ENCODE results near the gene TBXA2R. TPM values are rescaled to one million over a fixed set of nuclear protein-coding genes. Genes with fewer than 3 reads are reported as not detected.

TBXA2R gene
- total RNA-seq, 1 donor from 2014 or later: 0.42 TPM

GRCh38 chr19:3619631-3620012 is 12.9 kb upstream of the TBXA2R start:
- H3K9me3 Mint-ChIP-seq: no peaks in the 10 kb centered on the region
- no peak overlapping the region for H3K27ac Mint-ChIP-seq
- intact Hi-C loops (cut with micrococcal nuclease): no loop called here
- H3K27me3 Mint-ChIP-seq: no peaks in the 10 kb centered on the region
- H3K36me3 Mint-ChIP-seq (ENCODE audit: low read depth): peaks cover 14% of the 10 kb centered on the region
- no peak for DNase-seq
- no peak overlapping the region for H3K4me3 Mint-ChIP-seq
- peaks cover 11% of the 10 kb centered on the region for H3K4me1 Mint-ChIP-seq

- DNase-seq: no peak
- Mint-ChIP-seq H3K4me1 (peaks cover 5% of the 10 kb centered on the region), H3K27me3 (no peaks in the 10 kb centered on the region)
Measured at GRCh38 chr19:3618811-3619630, 12.3 kb upstream of the TBXA2R start.

DNA sequence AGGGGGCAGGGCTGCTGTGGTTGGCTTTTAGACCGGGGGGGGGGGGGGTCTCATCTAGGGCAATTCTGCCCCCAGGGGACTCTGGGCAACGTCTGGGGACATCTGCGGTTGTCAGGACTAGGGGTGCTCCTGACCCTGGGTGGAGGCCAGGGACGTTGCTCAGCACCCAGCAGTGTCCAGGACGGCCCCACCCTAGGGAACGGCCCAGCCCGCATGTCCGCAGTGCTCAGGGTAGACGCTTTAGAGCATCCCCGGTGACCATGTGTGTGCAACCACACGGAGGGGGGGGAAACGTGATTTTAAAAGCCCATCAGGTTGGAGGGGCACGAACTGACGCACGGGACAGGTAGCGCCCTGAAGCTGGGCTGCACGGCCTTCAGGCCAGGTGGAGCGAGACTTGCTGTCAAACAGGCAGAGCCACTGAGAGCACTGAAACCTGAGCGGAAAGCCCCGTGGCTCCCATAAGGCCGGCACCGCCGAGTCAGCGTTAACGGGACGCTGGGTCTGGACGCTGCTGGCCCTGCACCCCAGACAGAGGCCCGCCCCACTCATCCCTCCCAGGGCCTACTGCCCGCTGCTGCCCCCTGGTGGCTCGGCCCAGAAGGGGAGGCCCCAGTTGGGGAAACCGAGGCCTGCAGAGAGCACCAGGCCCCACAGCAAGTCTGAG is 11.6 kb upstream of the TBXA2R start:
- DNase-seq: peak; percentile 87
- no peak overlapping the region for H3K27ac Mint-ChIP-seq
- no peak overlapping the region for H3K4me3 Mint-ChIP-seq
- H3K9me3 Mint-ChIP-seq: no peaks in the 10 kb centered on the region
- peaks cover 5% of the 10 kb centered on the region for H3K4me1 Mint-ChIP-seq
- no peaks in the 10 kb centered on the region for H3K27me3 Mint-ChIP-seq
- H3K36me3 Mint-ChIP-seq (ENCODE audit: low read depth): peaks cover 12% of the 10 kb centered on the region
- intact Hi-C loops (cut with micrococcal nuclease): loop anchor here (1.0 kb wide), 1 partner anchor 73 kb away; no protein-coding TSS in a partner anchor

More at GRCh38 chr19:3618811-3619630, 12.3 kb upstream of the TBXA2R start:
- H3K36me3 Mint-ChIP-seq (ENCODE audit: low read depth): peaks cover 12% of the 10 kb centered on the region
- intact Hi-C loops (cut with micrococcal nuclease): loop anchor here (1.0 kb wide), 1 partner anchor 74 kb away; no protein-coding TSS in a partner anchor
- H3K4me3 Mint-ChIP-seq: no peak overlapping the region
- H3K9me3 Mint-ChIP-seq: no peaks in the 10 kb centered on the region
- no peak overlapping the region for H3K27ac Mint-ChIP-seq

GRCh38 chr19:3617463-3617862 is 10.8 kb upstream of the TBXA2R start:
- H3K9me3 Mint-ChIP-seq: no peaks in the 10 kb centered on the region
- intact Hi-C loops (cut with micrococcal nuclease): no loop called here
- H3K27me3 Mint-ChIP-seq: no peaks in the 10 kb centered on the region
- DNase-seq: peak; percentile 78
- H3K27ac Mint-ChIP-seq: peak overlapping the region; percentile 63
- H3K36me3 Mint-ChIP-seq (ENCODE audit: low read depth): peaks cover 12% of the 10 kb centered on the region
- no peak overlapping the region for H3K4me3 Mint-ChIP-seq
- peaks cover 5% of the 10 kb centered on the region for H3K4me1 Mint-ChIP-seq

GRCh38 chr19:3615524-3616135 is 9.0 kb upstream of the TBXA2R start:
- Mint-ChIP-seq H3K4me3 (no peak overlapping the region), H3K4me1 (peaks cover 5% of the 10 kb centered on the region), H3K27ac (no peak overlapping the region), H3K36me3 (ENCODE audit: low read depth) (peaks cover 12% of the 10 kb centered on the region), H3K9me3 (no peaks in the 10 kb centered on the region), H3K27me3 (no peaks in the 10 kb centered on the region)
- DNase-seq: no peak
- intact Hi-C loops (cut with micrococcal nuclease): no loop called here

DNA sequence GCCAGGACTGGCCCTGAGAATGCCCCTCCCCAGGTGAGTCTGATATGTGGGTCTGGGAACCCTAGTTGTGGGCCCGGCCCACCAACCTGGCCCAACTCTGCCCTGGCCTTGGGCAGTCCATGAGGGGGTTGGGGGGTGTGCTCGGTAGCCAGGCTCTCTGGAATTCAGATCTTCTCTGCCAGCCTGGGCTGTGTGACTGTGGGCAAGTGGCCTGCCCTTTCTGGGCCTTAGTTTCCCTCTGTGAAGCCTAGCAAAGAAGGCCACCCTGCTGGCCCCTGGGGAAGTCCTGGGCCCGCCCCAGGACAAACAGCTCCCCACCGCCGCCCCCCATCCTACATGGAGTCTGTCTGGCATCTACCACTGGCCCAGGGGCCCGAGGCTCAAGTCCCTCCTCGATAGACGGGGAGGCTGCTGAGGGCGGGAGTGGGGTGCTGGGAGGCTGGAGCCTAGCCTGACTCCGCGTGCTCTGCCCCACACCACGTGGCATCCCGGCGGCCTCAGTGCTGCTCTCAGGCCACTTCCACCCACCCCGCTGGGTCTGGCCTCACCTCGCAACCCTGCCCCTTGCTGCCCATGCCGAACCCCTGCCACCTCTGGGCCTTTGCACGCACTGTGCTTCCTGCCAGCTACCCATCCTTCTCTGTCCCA is 8.3 kb upstream of the TBXA2R start:
- no peak overlapping the region for H3K4me3 Mint-ChIP-seq
- no peaks in the 10 kb centered on the region for H3K27me3 Mint-ChIP-seq
- intact Hi-C loops (cut with micrococcal nuclease): no loop called here
- H3K27ac Mint-ChIP-seq: no peak overlapping the region
- peaks cover 5% of the 10 kb centered on the region for H3K4me1 Mint-ChIP-seq
- peaks cover 15% of the 10 kb centered on the region for H3K36me3 Mint-ChIP-seq (ENCODE audit: low read depth)
- DNase-seq: no peak
- H3K9me3 Mint-ChIP-seq: no peaks in the 10 kb centered on the region

GRCh38 chr19:3613818-3614661 is 7.4 kb upstream of the TBXA2R start:
- Mint-ChIP-seq H3K9me3 (no peaks in the 10 kb centered on the region), H3K36me3 (ENCODE audit: low read depth) (peaks cover 13% of the 10 kb centered on the region), H3K27me3 (no peaks in the 10 kb centered on the region), H3K27ac (peak overlapping the region; percentile 34), H3K4me1 (peaks cover 5% of the 10 kb centered on the region), H3K4me3 (no peak overlapping the region)
- DNase-seq: no peak
- intact Hi-C loops (cut with micrococcal nuclease): no loop called here

DNA sequence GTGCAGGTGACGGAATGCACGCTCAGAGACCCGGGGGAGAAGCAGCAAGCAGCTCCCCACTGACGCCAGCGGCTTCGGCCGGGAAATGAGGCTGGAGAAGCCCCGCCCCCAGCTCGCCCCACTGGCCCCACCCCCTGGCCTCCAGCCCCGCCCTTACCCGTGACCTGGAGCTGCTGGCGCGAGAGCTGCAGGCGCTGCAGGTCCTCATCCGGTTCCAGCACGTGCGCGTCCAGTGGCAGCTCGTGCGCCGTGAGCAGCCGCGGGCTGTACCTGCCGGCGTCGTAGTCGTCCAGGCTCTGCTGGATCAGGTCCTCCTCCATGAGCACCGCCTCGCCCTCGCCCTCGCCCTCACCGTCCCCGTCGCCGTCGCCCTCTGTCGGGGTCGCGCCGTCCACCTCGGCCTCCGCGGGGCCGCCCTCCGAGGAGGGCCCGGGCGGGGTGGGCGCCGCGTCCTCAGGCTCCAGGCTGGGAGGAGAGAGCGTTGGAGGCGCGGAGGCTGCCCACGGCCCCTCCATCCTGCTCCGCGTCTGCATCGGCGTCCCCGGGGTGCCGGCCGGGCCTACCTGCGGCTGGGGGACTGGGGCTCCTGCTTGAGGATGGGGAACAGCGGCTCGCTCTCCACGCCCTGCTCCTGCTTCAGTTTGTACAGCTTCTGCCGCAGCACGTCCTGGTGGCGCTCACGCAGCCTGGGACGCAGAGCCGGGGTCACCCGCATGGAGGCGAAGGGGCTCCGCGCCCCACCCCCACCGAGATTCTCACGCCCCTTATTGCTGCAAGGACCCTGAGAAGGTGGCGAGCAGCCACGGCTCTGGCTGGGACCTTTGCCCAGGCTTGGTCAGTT is 6.4 kb upstream of the TBXA2R start:
- peaks cover 7% of the 10 kb centered on the region for H3K4me1 Mint-ChIP-seq
- no peak overlapping the region for H3K4me3 Mint-ChIP-seq
- DNase-seq: no peak
- intact Hi-C loops (cut with micrococcal nuclease): no loop called here
- H3K27ac Mint-ChIP-seq: no peak overlapping the region
- H3K27me3 Mint-ChIP-seq: no peaks in the 10 kb centered on the region
- H3K36me3 Mint-ChIP-seq (ENCODE audit: low read depth): peaks cover 13% of the 10 kb centered on the region
- no peaks in the 10 kb centered on the region for H3K9me3 Mint-ChIP-seq

DNA sequence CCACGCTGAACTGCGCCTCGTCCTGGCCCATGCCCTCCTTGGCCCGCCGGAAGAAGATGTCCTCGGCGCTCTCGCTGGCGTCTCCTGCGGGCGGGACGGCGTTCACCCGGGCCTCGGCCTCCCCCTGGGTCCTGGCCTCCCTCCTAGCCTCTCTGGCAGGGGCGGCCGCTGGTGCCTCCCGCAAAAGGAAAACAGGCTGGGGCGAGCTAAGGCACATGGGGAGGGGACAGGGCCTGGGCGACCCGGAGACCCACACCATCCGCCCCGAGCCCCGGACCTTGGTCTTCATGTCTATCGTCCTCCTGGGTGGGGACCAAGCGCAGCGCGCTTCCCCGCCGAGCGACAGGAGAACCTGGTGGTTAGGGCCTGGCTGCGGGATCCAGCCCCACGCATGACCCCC is 5.7 kb upstream of the TBXA2R start:
- H3K4me3 Mint-ChIP-seq: no peak overlapping the region
- intact Hi-C loops (cut with micrococcal nuclease): no loop called here
- H3K9me3 Mint-ChIP-seq: no peaks in the 10 kb centered on the region
- no peak for DNase-seq
- H3K36me3 Mint-ChIP-seq (ENCODE audit: low read depth): peaks cover 10% of the 10 kb centered on the region
- H3K4me1 Mint-ChIP-seq: peaks cover 9% of the 10 kb centered on the region
- peaks cover 4% of the 10 kb centered on the region for H3K27me3 Mint-ChIP-seq
- no peak overlapping the region for H3K27ac Mint-ChIP-seq

- peaks cover 6% of the 10 kb centered on the region for H3K4me1 Mint-ChIP-seq
- peaks cover 6% of the 10 kb centered on the region for H3K27me3 Mint-ChIP-seq
- H3K36me3 Mint-ChIP-seq (ENCODE audit: low read depth): peaks cover 10% of the 10 kb centered on the region
- no peaks in the 10 kb centered on the region for H3K9me3 Mint-ChIP-seq
- intact Hi-C loops (cut with micrococcal nuclease): no loop called here
- no peak overlapping the region for H3K4me3 Mint-ChIP-seq
- DNase-seq: no peak
- H3K27ac Mint-ChIP-seq: no peak overlapping the region
Measured at GRCh38 chr19:3611841-3612240, 5.2 kb upstream of the TBXA2R start.

GRCh38 chr19:3610745-3611717 is 4.4 kb upstream of the TBXA2R start:
- intact Hi-C loops (cut with micrococcal nuclease): no loop called here
- Mint-ChIP-seq H3K27me3 (peaks cover 6% of the 10 kb centered on the region), H3K9me3 (no peaks in the 10 kb centered on the region), H3K36me3 (ENCODE audit: low read depth) (peaks cover 10% of the 10 kb centered on the region), H3K4me1 (peaks cover 6% of the 10 kb centered on the region), H3K27ac (no peak overlapping the region), H3K4me3 (no peak overlapping the region)
- no peak for DNase-seq
